WTC11 (cell line): Measurements from ENCODE around the gene FBXO45. TPM values are rescaled to one million over a fixed set of nuclear protein-coding genes. Genes with fewer than 3 reads are reported as not detected.

Source experiments
- ATAC-seq: fragments of 200-7000 bp; cut with Tn5 transposase; 2 replicates; pipeline ENCODE4 v1.10.0; 2021; ENCODE audit warnings: mild to moderate bottlenecking, moderate library complexity
- Bru-seq: library from RNA; stranded (reverse); fragments of 400-500 nt; gene quantifications from one replicate; lab custom pipeline; 2021; lab: Mats Ljungman, UMichigan
- CTCF ChIA-PET: fragments of 300-600 bp; sonication (Branson Sonifier 250); formaldehyde crosslinking; loops from one replicate; lab custom pipeline; 2021; ENCODE audit warnings: antibody characterized with exemption; lab: Charles Lee
- POLR2A ChIA-PET: fragments of 350-600 bp; sonication (Branson Sonifier 250); formaldehyde crosslinking; loops from one replicate; lab custom pipeline; 2021; ENCODE audit warnings: antibody characterized with exemption; lab: Charles Lee
- DNase-seq: peaks from one replicate; pipeline ENCODE4 v3.0.0; 2021; ENCODE audit warnings: low spot score
- H3K27ac Mint-ChIP-seq: 2 replicates; pipeline ENCODE4 v1.8.0; 2021; ENCODE audit warnings: mixed read lengths
- H3K27me3 Mint-ChIP-seq: 2 replicates; pipeline ENCODE4 v1.8.0; 2021; ENCODE audit warnings: low read depth, mild to moderate bottlenecking, moderate library complexity, mixed read lengths
- H3K36me3 Mint-ChIP-seq: 2 replicates; pipeline ENCODE4 v1.8.0; 2021; ENCODE audit warnings: mixed read lengths
- H3K4me1 Mint-ChIP-seq: 2 replicates; pipeline ENCODE4 v1.8.0; 2022; ENCODE audit warnings: mixed read lengths
- H3K4me3 Mint-ChIP-seq: 2 replicates; pipeline ENCODE4 v1.8.0; 2021; ENCODE audit warnings: mild to moderate bottlenecking, moderate library complexity, mixed read lengths
- H3K9me3 Mint-ChIP-seq: 2 replicates; pipeline ENCODE4 v1.8.0; 2021; ENCODE audit warnings: mixed read lengths
- AFF4 ChIP-seq: sonication (generic); formaldehyde crosslinking; IDR thresholded peaks from 2 replicates; pipeline ENCODE4 v1.8.1; 2023; ENCODE audit warnings: mild to moderate bottlenecking, missing genetic modification reagents, borderline replicate concordance
- CBFB ChIP-seq: sonication (generic); formaldehyde crosslinking; IDR thresholded peaks from 2 replicates; pipeline ENCODE4 v1.8.1; 2022; ENCODE audit warnings: mild to moderate bottlenecking, low read depth, missing genetic modification reagents
- CREB1 ChIP-seq: sonication (generic); formaldehyde crosslinking; IDR thresholded peaks from 2 replicates; pipeline ENCODE4 v1.8.0; 2023; ENCODE audit warnings: mild to moderate bottlenecking, missing genetic modification reagents
- CTCF ChIP-seq: fragments of 200-600 bp; IDR thresholded peaks from 2 replicates; pipeline ENCODE4 v1.8.0; 2022; ENCODE audit warnings: antibody characterized with exemption
- E2F4 ChIP-seq: sonication (generic); formaldehyde crosslinking; IDR thresholded peaks from 2 replicates; pipeline ENCODE4 v1.8.1; 2022; ENCODE audit warnings: low read depth, mild to moderate bottlenecking, moderate library complexity, missing genetic modification reagents, borderline replicate concordance
- ELF4 ChIP-seq: sonication (generic); formaldehyde crosslinking; IDR thresholded peaks from 2 replicates; pipeline ENCODE4 v1.8.1; 2022; ENCODE audit warnings: low read depth, mild to moderate bottlenecking, moderate library complexity, missing genetic modification reagents
- FOXK1 ChIP-seq: sonication (generic); formaldehyde crosslinking; IDR thresholded peaks from 2 replicates; pipeline ENCODE4 v1.8.0; 2022; ENCODE audit warnings: mild to moderate bottlenecking, moderate library complexity, missing genetic modification reagents
- HMGXB4 ChIP-seq: sonication (generic); formaldehyde crosslinking; IDR thresholded peaks from 2 replicates; pipeline ENCODE4 v1.8.1; 2023; ENCODE audit warnings: mild to moderate bottlenecking, moderate library complexity, missing genetic modification reagents
- IRF1 ChIP-seq: sonication (generic); formaldehyde crosslinking; IDR thresholded peaks from 2 replicates; pipeline ENCODE4 v1.8.0; 2023; ENCODE audit warnings: missing genetic modification reagents
- JAZF1 ChIP-seq: fragments of 250-450 bp; sonication (Bioruptor Pico); IDR thresholded peaks from 2 replicates; pipeline ENCODE4 v1.9.0; 2021; ENCODE audit warnings: moderate library complexity, mild to moderate bottlenecking, inconsistent platforms
- MYBL2 ChIP-seq: sonication (generic); formaldehyde crosslinking; IDR thresholded peaks from 2 replicates; pipeline ENCODE4 v1.8.1; 2023; ENCODE audit warnings: mild to moderate bottlenecking, moderate library complexity, missing genetic modification reagents
- NFATC4 ChIP-seq: fragments of 250-450 bp; sonication (Bioruptor Pico); IDR thresholded peaks from 2 replicates; pipeline ENCODE4 v1.9.0; 2021; ENCODE audit warnings: mild to moderate bottlenecking
- NFE2L1 ChIP-seq: sonication (generic); formaldehyde crosslinking; IDR thresholded peaks from 2 replicates; pipeline ENCODE4 v1.8.1; 2023; ENCODE audit warnings: missing genetic modification reagents
- SMAD3 ChIP-seq: sonication (generic); formaldehyde crosslinking; IDR thresholded peaks from 2 replicates; pipeline ENCODE4 v1.8.0; 2022; ENCODE audit warnings: missing genetic modification reagents, mild to moderate bottlenecking, borderline replicate concordance
- TCF7 ChIP-seq: sonication (generic); formaldehyde crosslinking; IDR thresholded peaks from 2 replicates; pipeline ENCODE4 v1.8.0; 2022; ENCODE audit warnings: mild to moderate bottlenecking, low read depth, missing genetic modification reagents, moderate library complexity
- TEAD1 ChIP-seq: sonication (generic); formaldehyde crosslinking; IDR thresholded peaks from 2 replicates; pipeline ENCODE4 v1.8.0; 2022; ENCODE audit warnings: mild to moderate bottlenecking, missing genetic modification reagents
- ZNF425 ChIP-seq: fragments of 250-450 bp; sonication (Bioruptor Pico); conservative IDR thresholded peaks from 2 replicates; pipeline ENCODE4 v1.9.0; 2021; ENCODE audit warnings: mild to moderate bottlenecking
- ZNF512 ChIP-seq: sonication (generic); formaldehyde crosslinking; IDR thresholded peaks from 2 replicates; pipeline ENCODE4 v1.8.1; 2022; ENCODE audit warnings: missing genetic modification reagents, borderline replicate concordance
- ZSCAN18 ChIP-seq: fragments of 250-450 bp; sonication (Bioruptor Pico); IDR thresholded peaks from 2 replicates; pipeline ENCODE4 v2.1.2; 2022; ENCODE audit warnings: mild to moderate bottlenecking, moderate library complexity
- long read RNA-seq, 3 experiments: library from RNA in 1 of 3; library from capped mRNA in 1 of 3; library from polyadenylated mRNA in 1 of 3; unstranded in 2 of 3; stranded (forward) in 1 of 3; transcript quantifications; one replicate each; pipeline ENCODE4 v2.0.0, GENCODE V29; 2021
- total RNA-seq: library from RNA; stranded (reverse); gene quantifications from 3 replicates; pipeline ENCODE4 v1.2.3, GENCODE V29; 2021

Gene FBXO45
- total RNA-seq (15.0 to 16.1 TPM (median 15.4 TPM) in 3 replicates), Bru-seq, nascent RNA (percentile 84 among the genes with signal in this experiment)
- long read RNA-seq, experiment 1, full-length matches to known transcripts = 131 of 156 reads
- long read RNA-seq, experiment 1, partial matches to known transcripts = 4 of 156 reads
- long read RNA-seq, experiment 1, other reads (novel, unspliced or antisense) = 21 of 156 reads
- long read RNA-seq, experiment 2, full-length matches to known transcripts = 13 of 34 reads
- long read RNA-seq, experiment 2, partial matches to known transcripts = 1 of 34 reads
- long read RNA-seq, experiment 2, other reads (novel, unspliced or antisense) = 20 of 34 reads
- long read RNA-seq, experiment 3, partial matches to known transcripts = 2 of 6 reads
- long read RNA-seq, experiment 3, other reads (novel, unspliced or antisense) = 4 of 6 reads

- Mint-ChIP-seq H3K4me1 (peaks cover 15% of the 10 kb centered on the region), H3K27ac (peak within 1 kb of the TSS; percentile 98), H3K9me3 (no peaks in the 10 kb centered on the region), H3K36me3 (no peaks in the 10 kb centered on the region), H3K27me3 (no peaks in the 10 kb centered on the region), H3K4me3 (peak within 1 kb of the TSS; percentile 99)
- CTCF ChIA-PET = interaction anchor here (0.6 to 2.4 kb wide), 6 partner anchors 40 to 373 kb away, joined by 3 to 15 read pairs (median 4); partner anchors contain the start of genes NCBP2 and SENP5
- POLR2A ChIA-PET = interaction anchor here (0.5 to 1.9 kb wide), 8 partner anchors 40 to 419 kb away, joined by 3 to 8 read pairs (median 3); partner anchors contain the start of genes CEP19, PAK2, PIGX and SENP5
- peak; percentile 96 for DNase-seq
- peak; percentile 94 for ATAC-seq
- TF ChIP-seq ZNF425 (CRISPR knock-in tag) = no peak
- TF ChIP-seq TEAD1 (CRISPR knock-in tag) = peak; percentile 46
- TF ChIP-seq CREB1 (CRISPR knock-in tag) = peak; percentile 92
- TF ChIP-seq SMAD3 (CRISPR knock-in tag) = 0 out of 2 replicates have a peak, but pooled peaks have one; percentile 30
- TF ChIP-seq MYBL2 (CRISPR knock-in tag) = peak; percentile 87; the same call in 1 of the 2 replicates
- TF ChIP-seq NFATC4 (CRISPR knock-in tag) = no peak
- peak; percentile 58; the same call in 1 of the 2 replicates for TF ChIP-seq NFE2L1 (CRISPR knock-in tag)
- no peak; the same call in 1 of the 2 replicates for TF ChIP-seq AFF4 (CRISPR knock-in tag)
- TF ChIP-seq E2F4 (CRISPR knock-in tag) = peak; percentile 86; the same call in 1 of the 2 replicates
- peak; percentile 74; the same call in 1 of the 2 replicates for TF ChIP-seq HMGXB4
- TF ChIP-seq ELF4 (CRISPR knock-in tag) = no peak
- TF ChIP-seq JAZF1 (CRISPR knock-in tag) = no peak
- TF ChIP-seq ZSCAN18 = no peak
- TF ChIP-seq CTCF = no peak
- TF ChIP-seq IRF1 (CRISPR knock-in tag) = no peak; the same call in 1 of the 2 replicates
- TF ChIP-seq TCF7 (CRISPR knock-in tag) = 0 out of 2 replicates have a peak, but pooled peaks have one; percentile 62
- no peak for TF ChIP-seq ZNF512
- peak; percentile 98 for TF ChIP-seq FOXK1 (CRISPR knock-in tag)
- peak; percentile 97 for TF ChIP-seq CBFB
Measured at GRCh38 chr3:196568246-196569002, at the start of gene FBXO45, which contains the start of gene WDR53. Gene FBXO45 (plus strand): TSS chr3:196568660. CDS start chr3:196568985, 325 bp downstream. Gene WDR53 (minus strand): TSS chr3:196568554. CDS start chr3:196561475, 7,079 bp downstream.
